HG03045 (cell line): Measurements from ENCODE around the gene DAG1.

Experiments
- ATAC-seq: cut with Tn5 transposase; IDR thresholded peaks from one replicate; pipeline ENCODE4 v1.9.1; 2021; ENCODE audit warnings: mild to moderate bottlenecking, moderate library complexity; ENCODE audit not compliant: unreplicated experiment

The DAG1 gene

DNA sequence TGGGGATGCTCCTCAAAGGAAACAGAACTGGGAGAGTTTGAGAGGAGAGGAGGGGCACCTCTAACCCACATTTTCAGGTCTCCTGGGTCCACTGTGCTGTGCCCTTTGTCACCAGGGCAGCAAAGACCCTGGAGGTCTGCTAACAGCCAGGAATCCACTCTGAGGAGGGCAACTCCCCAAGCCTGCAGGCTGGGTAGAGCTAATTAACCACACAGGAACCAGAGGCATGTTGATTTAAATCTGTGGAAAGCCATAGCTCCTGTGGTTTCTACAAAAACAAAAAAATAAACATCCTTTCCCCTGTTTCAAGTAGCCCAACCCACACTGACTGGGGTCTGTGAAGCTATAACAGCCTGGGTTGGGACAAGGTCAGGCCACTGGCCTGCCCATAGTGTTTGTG lies 82.0 kb downstream of the DAG1 start:
- no peak for ATAC-seq

DNA sequence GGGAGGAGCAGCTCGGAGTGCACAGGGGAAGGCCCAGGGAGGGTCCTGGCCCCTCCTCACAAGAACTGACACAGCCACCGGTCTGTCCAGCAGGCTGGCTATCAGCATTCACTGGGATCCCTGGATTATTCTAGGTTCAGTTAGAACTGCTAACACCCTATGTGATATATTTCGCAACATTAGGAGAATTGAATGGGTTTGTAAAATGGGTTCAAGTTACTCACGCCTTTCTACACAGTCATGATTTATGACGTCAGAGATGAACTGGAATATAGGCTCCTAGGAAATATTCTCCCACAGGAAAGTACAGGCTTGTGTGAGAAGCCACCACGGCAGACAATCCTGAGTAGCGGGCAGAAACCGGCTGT lies 83.2 kb downstream of the DAG1 start:
- ATAC-seq, result no peak

DNA sequence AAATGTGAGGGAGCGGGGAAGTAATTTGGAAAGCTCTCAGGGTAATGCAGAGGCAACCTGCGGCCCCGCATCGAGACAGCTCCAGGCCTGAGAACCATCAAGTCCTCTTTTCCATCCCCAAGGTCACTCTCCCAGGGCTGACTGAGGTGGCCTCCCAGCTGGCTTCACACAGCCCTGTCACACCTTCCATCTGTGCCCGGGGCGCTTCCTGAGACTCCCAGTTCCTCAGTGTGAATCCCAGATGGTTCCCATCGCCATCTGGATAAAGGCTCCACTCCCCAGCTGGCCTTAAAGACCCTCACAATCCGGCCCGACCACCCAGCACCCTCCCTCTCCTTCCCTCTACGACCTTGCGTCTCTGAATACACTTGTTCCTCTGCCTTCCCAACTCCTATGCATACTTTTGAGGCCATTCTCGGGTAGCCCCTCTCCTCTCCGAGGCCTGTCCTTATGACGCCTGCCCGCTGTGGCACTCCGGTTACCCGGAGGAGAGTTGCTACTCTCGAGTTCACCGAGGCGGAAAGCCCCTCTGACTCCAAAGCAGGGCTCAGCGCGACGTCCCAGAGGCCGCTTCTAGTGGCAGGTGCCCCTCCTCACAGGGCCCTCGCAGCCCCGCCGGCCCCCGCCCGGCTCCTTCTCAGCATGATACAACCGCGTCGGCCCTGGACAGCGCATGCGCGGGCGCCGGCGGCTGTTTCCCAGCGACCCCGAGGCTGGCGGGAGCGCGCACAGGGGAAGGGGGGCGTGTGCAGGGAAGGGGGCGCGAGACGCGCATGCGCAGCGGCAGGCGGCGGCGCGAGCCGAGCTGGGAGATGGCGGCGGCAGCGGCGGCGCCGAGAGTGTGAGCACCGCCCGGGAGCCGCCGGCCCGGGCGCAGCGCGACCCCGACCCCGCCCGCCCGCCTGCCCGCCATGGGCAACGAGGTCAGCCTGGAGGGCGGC lies 83.9 kb downstream of the DAG1 start, which contains the start of gene BSN:
Gene BSN, plus strand, starts transcription at position 786 of the 941 bp plus-strand sequence. Its CDS starts 126 bp downstream, at position 912.
- peak; percentile 82 for ATAC-seq

DNA sequence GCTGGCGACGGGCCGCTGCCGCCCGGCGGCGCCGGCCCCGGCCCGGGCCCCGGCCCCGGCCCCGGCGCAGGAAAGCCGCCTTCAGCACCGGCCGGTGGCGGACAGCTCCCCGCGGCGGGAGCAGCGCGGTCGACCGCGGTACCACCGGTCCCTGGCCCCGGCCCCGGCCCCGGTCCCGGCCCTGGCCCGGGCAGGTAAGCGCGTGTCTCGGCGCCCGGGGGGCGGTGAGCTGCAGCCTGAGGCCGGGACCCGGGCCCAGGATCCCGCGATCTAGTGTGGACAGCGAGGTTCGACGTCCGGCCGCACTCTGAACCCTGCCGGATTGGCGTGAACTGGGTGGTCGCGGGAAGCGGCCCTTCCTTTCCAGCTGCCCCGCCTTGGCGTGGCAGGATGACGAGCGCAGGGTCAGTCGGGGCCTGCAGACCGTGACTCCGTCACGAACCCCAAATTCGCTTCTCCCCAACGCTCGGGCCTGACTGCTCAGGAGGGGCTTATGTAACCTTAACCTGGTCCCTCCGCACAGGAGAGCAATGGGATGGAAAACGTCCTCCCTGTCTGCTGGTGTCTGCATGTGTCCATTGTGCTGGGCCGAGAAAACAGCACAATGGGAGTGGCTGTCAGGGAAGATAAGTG lies 84.7 kb downstream of the DAG1 start:
- ATAC-seq, result peak; percentile 59

DNA sequence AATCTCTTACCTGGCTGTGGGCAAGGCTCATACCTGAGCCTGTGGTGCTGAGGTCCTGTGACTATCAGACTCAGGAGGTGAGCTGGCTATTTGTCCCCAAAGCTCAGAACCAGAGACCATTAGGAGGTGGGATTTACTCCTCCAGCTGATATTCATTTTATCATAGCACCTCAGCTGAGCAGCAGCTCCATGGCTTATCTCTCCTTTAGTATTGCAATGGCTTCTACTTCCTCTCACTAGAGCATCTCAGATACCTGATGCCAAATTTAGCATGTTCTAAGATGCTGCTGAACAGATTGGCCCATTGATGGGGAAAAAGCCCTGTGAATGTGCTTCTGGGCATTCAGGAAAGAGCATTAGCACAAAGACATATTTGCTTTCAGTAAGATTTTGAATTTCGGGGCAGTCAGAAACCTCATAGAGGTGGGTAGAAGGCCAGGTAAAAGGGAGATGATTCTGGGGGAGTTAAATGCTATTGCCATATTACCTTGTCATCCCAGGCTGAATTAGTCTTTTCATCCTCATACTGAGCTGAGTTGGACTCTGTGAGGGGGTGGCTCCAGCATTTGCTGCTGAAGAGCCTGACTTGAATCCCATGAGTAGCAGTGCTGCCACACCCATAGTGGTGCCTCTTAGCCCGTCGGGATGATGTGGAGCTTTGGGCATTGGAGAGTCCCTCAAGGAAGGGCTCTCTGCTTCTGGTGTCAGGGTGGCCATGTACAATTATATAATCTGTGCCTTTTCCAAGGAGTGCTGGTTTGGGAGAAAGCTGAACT lies 86.6 kb downstream of the DAG1 start:
- no peak for ATAC-seq

DNA sequence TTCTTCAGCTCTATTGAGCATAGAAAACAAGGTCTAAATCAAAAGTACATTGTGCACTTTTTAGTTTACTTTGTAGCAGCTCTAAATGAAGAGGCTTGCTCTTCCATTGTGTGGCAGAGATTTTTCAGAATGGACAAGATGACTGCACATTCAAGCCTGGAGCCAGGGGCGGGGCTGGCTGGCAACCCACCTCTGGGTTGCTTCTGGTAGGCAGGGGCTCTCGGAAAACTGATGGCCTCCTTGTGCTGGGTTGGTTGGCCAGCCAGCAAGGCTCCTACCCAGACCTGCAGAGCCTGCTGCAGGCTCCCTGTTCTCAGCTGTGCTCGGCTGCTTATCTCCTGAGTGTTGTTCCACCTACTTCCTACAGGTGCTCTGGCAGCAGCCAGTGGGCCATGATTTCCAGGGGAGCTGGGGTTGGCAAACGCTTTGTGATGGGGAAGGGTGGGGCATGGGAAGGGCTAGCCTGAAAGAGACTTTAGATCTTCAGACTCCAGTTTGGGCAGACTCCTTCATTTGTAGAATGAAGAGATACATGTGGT lies 93.0 kb downstream of the DAG1 start:
- no peak for ATAC-seq

DNA sequence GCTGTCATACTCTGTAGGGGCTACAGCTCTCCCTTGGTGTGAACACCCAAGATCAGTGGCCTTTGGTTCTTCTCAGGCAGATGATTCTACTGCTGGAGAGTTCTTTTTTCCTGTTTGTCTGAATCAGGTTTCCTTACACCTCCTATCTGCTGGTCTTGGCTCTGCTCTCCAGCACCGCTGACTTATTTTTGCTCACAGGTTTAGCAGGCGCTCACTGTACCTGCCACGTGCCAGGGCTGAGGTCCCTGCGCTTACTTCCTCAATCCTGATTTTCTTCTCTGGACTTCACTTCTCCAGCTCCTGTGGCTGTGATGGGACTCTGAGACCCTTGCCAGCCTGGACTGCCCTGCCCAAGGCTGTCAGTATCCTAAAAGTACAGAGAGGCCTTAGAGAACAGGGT lies 93.7 kb downstream of the DAG1 start:
- no peak for ATAC-seq

GRCh38 chr3:49566312-49566711 lies 96.2 kb downstream of the DAG1 start:
- ATAC-seq, result no peak

DNA sequence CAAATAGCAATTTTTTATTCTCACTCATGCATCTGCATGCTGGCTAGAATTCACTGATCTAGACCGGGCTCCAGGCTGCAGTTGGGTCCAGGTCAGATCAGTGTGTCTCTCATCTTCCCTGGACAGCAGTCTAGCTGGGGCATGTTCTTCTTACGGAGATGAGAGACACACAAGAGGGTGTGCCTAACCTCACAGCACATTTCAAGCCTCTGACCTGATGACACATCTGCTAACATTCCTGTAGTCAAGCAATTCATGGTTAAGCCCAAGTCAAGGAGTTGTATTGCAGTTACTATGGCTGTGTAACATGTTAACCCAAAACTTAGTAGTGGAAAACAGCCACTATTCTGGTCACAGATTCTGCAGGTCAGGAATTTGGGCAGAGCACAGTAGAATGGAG lies 97.3 kb downstream of the DAG1 start:
- ATAC-seq, result no peak

GRCh38 chr3:49568965-49569364 lies 98.9 kb downstream of the DAG1 start:
- no peak for ATAC-seq

GRCh38 chr3:49570028-49570654 lies 100.1 kb downstream of the DAG1 start:
- no peak for ATAC-seq

DNA sequence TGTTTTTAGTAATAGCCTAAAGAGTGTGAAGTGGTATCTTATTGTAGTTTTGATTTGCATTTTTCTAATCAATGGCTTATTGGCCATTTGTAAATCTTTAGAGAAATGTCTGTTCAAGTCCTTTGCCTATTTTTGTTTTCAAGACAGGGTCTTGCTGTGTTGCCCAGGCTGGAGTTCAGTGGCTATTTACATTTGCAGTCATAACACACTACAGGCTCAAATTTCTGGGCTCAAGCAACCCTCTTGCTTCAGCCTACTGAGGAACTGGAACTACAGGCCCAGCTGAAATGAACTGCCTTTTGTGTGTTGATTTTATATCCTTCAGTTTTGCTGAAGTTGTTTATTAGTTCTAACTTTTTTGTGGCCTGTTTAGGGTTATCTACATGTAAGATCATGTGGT lies 112.1 kb downstream of the DAG1 start:
- no peak for ATAC-seq
